B cell (primary cell): ENCODE measurements around the gene PHACTR3. TPM values are rescaled to one million over a fixed set of nuclear protein-coding genes. Genes with fewer than 3 reads are reported as not detected.

Source experiments
- ATAC-seq: fragments of 200-7000 bp; cut with Tn5 transposase; one replicate; pipeline ENCODE4 v1.10.0; 2021; ENCODE audit warnings: low read depth, mild to moderate bottlenecking, moderate number of reproducible peaks, moderate library complexity
- CTCF ChIA-PET: fragments of 350-600 bp; sonication (Branson Sonifier 250); formaldehyde crosslinking; loops from one replicate; lab custom pipeline; 2021; ENCODE audit warnings: antibody characterized with exemption, inconsistent platforms; lab: Charles Lee
- POLR2A ChIA-PET: fragments of 350-600 bp; sonication (Branson Sonifier 250); formaldehyde crosslinking; loops from one replicate; lab custom pipeline; 2021; ENCODE audit warnings: antibody characterized with exemption; lab: Charles Lee
- DNase-seq: peaks from one replicate; pipeline ENCODE4 v3.0.0; 2013
- H2AFZ ChIP-seq: 2 replicates; pipeline ENCODE4 v1.6.1; 2012; ENCODE audit warnings: mild to moderate bottlenecking, low read depth, low read length; ENCODE audit not compliant: insufficient read depth, poor library complexity, severe bottlenecking
- H3K27ac ChIP-seq, 2 donors: 1 replicate in 1 of 2; 2 replicates in 1 of 2; pipeline ENCODE4 v1.5.1; 2012 to 2013; ENCODE audit warnings: low read length in 2 of 2, mild to moderate bottlenecking in 2 of 2, moderate library complexity in 1 of 2
- H3K27me3 ChIP-seq, 4 experiments: fragments of 200-600 bp in 1 of 4; sonication (generic) in 1 of 4; replicated peaks in 1 of 4; 1 replicate in 2 of 4; 2 replicates in 2 of 4; pipeline versions ENCODE4 v1.6.1 to v1.7.0; 2013 to 2016; ENCODE audit warnings: low read length in 3 of 4, mild to moderate bottlenecking in 2 of 4, mixed read lengths in 1 of 4, moderate library complexity in 1 of 4; ENCODE audit not compliant: insufficient read depth in 4 of 4, control insufficient read depth in 3 of 4; ENCODE audit errors: control extremely low read depth in 1 of 4
- H3K36me3 ChIP-seq, 2 experiments: replicated peaks in 1 of 2; 1 replicate in 1 of 2; 2 replicates in 1 of 2; pipeline versions ENCODE4 v1.6.1 to v1.7.1; 2013; ENCODE audit warnings: low read length in 1 of 2; ENCODE audit not compliant: insufficient read depth in 2 of 2, control insufficient read depth in 1 of 2; ENCODE audit errors: control extremely low read depth in 1 of 2, extremely low read depth in 1 of 2
- H3K4me1 ChIP-seq, 2 donors: fragments of 200-600 bp in 1 of 2; sonication (generic) in 1 of 2; 1 replicate in 1 of 2; 2 replicates in 1 of 2; pipeline versions ENCODE4 v1.5.1 to v1.6.1; 2013 to 2017; ENCODE audit warnings: low read length in 2 of 2; ENCODE audit not compliant: control insufficient read depth in 2 of 2, insufficient read depth in 2 of 2
- H3K4me2 ChIP-seq: replicated peaks from 2 replicates; pipeline ENCODE3; 2012; ENCODE audit warnings: mild to moderate bottlenecking, low read depth, low read length; ENCODE audit not compliant: poor library complexity, severe bottlenecking
- H3K4me3 ChIP-seq, 5 experiments: fragments of 200-600 bp in 1 of 5; sonication (generic) in 1 of 5; 1 replicate in 3 of 5; 2 replicates in 2 of 5; pipeline versions ENCODE4 v1.5.1 to v1.7.0; 2011 to 2016; ENCODE audit warnings: low read length in 4 of 5, mild to moderate bottlenecking in 4 of 5, low read depth in 2 of 5, control low read depth in 1 of 5, moderate library complexity in 1 of 5; ENCODE audit not compliant: insufficient read depth in 1 of 5; ENCODE audit errors: control extremely low read depth in 1 of 5, extremely low read depth in 1 of 5
- H3K79me2 ChIP-seq: fragments of 200-600 bp; sonication (generic); one replicate; pipeline ENCODE4 v1.6.0; 2016; ENCODE audit warnings: low read length; ENCODE audit not compliant: control insufficient read depth, insufficient read depth
- H3K9ac ChIP-seq: fragments of 200-600 bp; sonication (generic); 2 replicates; pipeline ENCODE4 v1.6.1; 2017; ENCODE audit warnings: mild to moderate bottlenecking, low read length, moderate library complexity
- H3K9me3 ChIP-seq, 3 donors: one replicate each; pipeline versions ENCODE4 v1.6.1 to v1.7.1; 2013; ENCODE audit warnings: low read length in 2 of 3; ENCODE audit not compliant: control insufficient read depth in 2 of 3, insufficient read depth in 1 of 3; ENCODE audit errors: control extremely low read depth in 1 of 3
- H4K20me1 ChIP-seq: 2 replicates; pipeline ENCODE4 v1.6.0; 2012; ENCODE audit warnings: mild to moderate bottlenecking, low read length; ENCODE audit not compliant: insufficient read depth, control insufficient read depth, poor library complexity, severe bottlenecking
- H3K27ac Mint-ChIP-seq: one replicate; pipeline ENCODE4 v1.8.0; 2021; ENCODE audit warnings: mixed read lengths
- H3K27me3 Mint-ChIP-seq: one replicate; pipeline ENCODE4 v1.8.0; 2021; ENCODE audit warnings: mixed read lengths
- H3K4me1 Mint-ChIP-seq: one replicate; pipeline ENCODE4 v1.8.0; 2021; ENCODE audit warnings: mixed read lengths
- H3K4me3 Mint-ChIP-seq: one replicate; pipeline ENCODE4 v1.8.0; 2021; ENCODE audit warnings: mixed read lengths
- H3K9me3 Mint-ChIP-seq: one replicate; pipeline ENCODE4 v1.8.0; 2022; ENCODE audit warnings: mixed read lengths; ENCODE audit not compliant: insufficient read depth
- CTCF ChIP-seq: fragments of 200-600 bp; IDR thresholded peaks from one replicate; pipeline ENCODE4 v1.8.0; 2022; ENCODE audit warnings: antibody characterized with exemption, mild to moderate bottlenecking
- EZH2 ChIP-seq: IDR thresholded peaks from 2 replicates; pipeline ENCODE4 v1.6.1; 2012; ENCODE audit warnings: borderline replicate concordance, low read depth, mild to moderate bottlenecking, moderate library complexity, low read length; ENCODE audit not compliant: insufficient read depth, poor library complexity, severe bottlenecking
- WGBS: methylation state at CpG from one replicate; pipeline ENCODE4 v1.1.5; 2013; ENCODE audit warnings: missing lambda C conversion rate; ENCODE audit not compliant: insufficient coverage; 5-methylcytosine and 5-hydroxymethylcytosine counted together
- intact Hi-C: fragments of 100-400 bp; cut with micrococcal nuclease; formaldehyde crosslinking; loops from one replicate; pipeline ENCODE4 v1.10.0; 2022
- polyA plus RNA-seq: library from polyadenylated mRNA; depleted of rRNA; stranded (reverse); fragments of >200 nt; gene quantifications from 2 replicates; pipeline ENCODE4 v1.2.3, GENCODE V29; 2012
- total RNA-seq, 2 donors: library from RNA; stranded (reverse); fragments of 120-200 nt in 1 of 2; gene quantifications; 1 replicate in 1 of 2; 2 replicates in 1 of 2; pipeline versions ENCODE4 v1.2.3 to v1.2.4, GENCODE V29; 2013 to 2022

The PHACTR3 gene
- total and polyA plus RNA-seq, 2 donors (not counting 1 experiment from before 2014, with no cell fraction given), result not detected

- Histone ChIP-seq H3K9me3 (no peaks in the 10 kb centered on the region), H3K9ac (no peak overlapping the region), H3K79me2 (no peaks in the 10 kb centered on the region), H2AFZ (no peak overlapping the region), H3K27me3 (peaks cover 0 to 2% (median 0%) of the 10 kb centered on the region in 4 experiments), H3K4me2 (no peak overlapping the region), H3K27ac (no peak overlapping the region), H3K4me3 (no peak overlapping the region), H3K4me1 (no peaks in the 10 kb centered on the region), H4K20me1 (no peaks in the 10 kb centered on the region), H3K36me3 (no peaks in the 10 kb centered on the region)
- Mint-ChIP-seq H3K27ac (no peak overlapping the region), H3K4me3 (no peak overlapping the region), H3K9me3 (no peaks in the 10 kb centered on the region), H3K4me1 (no peaks in the 10 kb centered on the region), H3K27me3 (peaks cover 5% of the 10 kb centered on the region)
- ChIA-PET POLR2A (no interaction called here), CTCF (no interaction called here)
- DNase-seq, result no peak
- WGBS, result 71% methylated on average over 9 of the region's 11 CpGs
- TF ChIP-seq EZH2, result no peak
- TF ChIP-seq CTCF, result no peak
- intact Hi-C loops, result no loop called here
- no peak for ATAC-seq
These were observed 216.1 kb downstream of the PHACTR3 start for GRCh38 chr20:59820204-59821041.

- CTCF ChIA-PET, result no interaction called here
- no peak for DNase-seq
- H2AFZ ChIP-seq, result no peak overlapping the region
- H3K79me2 ChIP-seq, result no peaks in the 10 kb centered on the region
- H3K27ac ChIP-seq, result no peak overlapping the region
- TF ChIP-seq EZH2 (no peak), CTCF (no peak)
- peaks cover 0 to 5% (median 0%) of the 10 kb centered on the region in 3 donors for H3K9me3 ChIP-seq
- H4K20me1 ChIP-seq, result no peaks in the 10 kb centered on the region
- H3K27me3 ChIP-seq, result peaks cover 0 to 2% (median 0%) of the 10 kb centered on the region in 4 experiments
- H3K36me3 ChIP-seq, result no peaks in the 10 kb centered on the region
- Mint-ChIP-seq H3K4me1 (no peaks in the 10 kb centered on the region), H3K27me3 (peaks cover 7% of the 10 kb centered on the region), H3K4me3 (no peak overlapping the region), H3K9me3 (no peaks in the 10 kb centered on the region), H3K27ac (no peak overlapping the region)
- no peak overlapping the region for H3K4me3 ChIP-seq
- intact Hi-C loops, result no loop called here
- WGBS, result 92% methylated on average over 7 of the region's 7 CpGs
- ATAC-seq, result no peak
- H3K4me1 ChIP-seq, result no peaks in the 10 kb centered on the region
- H3K4me2 ChIP-seq, result no peak overlapping the region
- POLR2A ChIA-PET, result no interaction called here
- H3K9ac ChIP-seq, result no peak overlapping the region
These were observed 216.9 kb downstream of the PHACTR3 start for GRCh38 chr20:59821201-59821600.
